K562 (cell line): ENCODE data around the gene MBOAT7. TPM values are rescaled to one million over a fixed set of nuclear protein-coding genes. Genes with fewer than 3 reads are reported as not detected.

Experiments
- ARHGAP35 ChIP-seq: fragments of 450-650 bp; IDR thresholded peaks from 2 replicates; pipeline ENCODE4 v1.6.1; 2018; ENCODE audit not compliant: partially characterized antibody
- CC2D1A ChIP-seq: fragments of 450-650 bp; IDR thresholded peaks from 2 replicates; pipeline ENCODE4 v1.6.1; 2017; ENCODE audit warnings: mild to moderate bottlenecking
- CEBPB ChIP-seq: fragments of 450-650 bp; IDR thresholded peaks from 2 replicates; pipeline ENCODE4 v1.6.1; 2016; ENCODE audit warnings: missing genetic modification characterization, missing compliant biosample characterization
- CSDE1 ChIP-seq, 2 experiments: fragments of 450-650 bp; IDR thresholded peaks; 2 replicates each; pipeline ENCODE4 v1.6.1; 2016; ENCODE audit warnings: mild to moderate bottlenecking in 1 of 2
- FIP1L1 ChIP-seq: fragments of 200-400 bp; formaldehyde crosslinking; IDR thresholded peaks from 2 replicates; pipeline ENCODE4 v1.6.1; 2018; ENCODE audit warnings: mild to moderate bottlenecking, low read depth, low read length; ENCODE audit not compliant: poor library complexity, severe bottlenecking
- FOXA3 ChIP-seq, 2 experiments: fragments of 450-650 bp in 1 of 2; sonication (generic) in 1 of 2; formaldehyde crosslinking; IDR thresholded peaks in 1 of 2; conservative IDR thresholded peaks in 1 of 2; 2 replicates each; pipeline versions ENCODE4 v1.4.0 to v1.8.0; 2020 to 2022; ENCODE audit warnings: mild to moderate bottlenecking in 2 of 2, missing genetic modification reagents in 1 of 2
- GTF2E2 ChIP-seq: fragments of 200-800 bp; sonication (Bioruptor generic); IDR thresholded peaks from 2 replicates; pipeline ENCODE4 v1.6.1; 2016; ENCODE audit warnings: missing genetic modification characterization, missing compliant biosample characterization
- GTF2F1 ChIP-seq: IDR thresholded peaks from 2 replicates; pipeline ENCODE4 v1.6.1; 2011; ENCODE audit warnings: low read depth, low read length, improper control_type of control experiment
- HIVEP1 ChIP-seq: fragments of 250-450 bp; sonication (Bioruptor Pico); IDR thresholded peaks from 2 replicates; pipeline ENCODE4 v1.4.0; 2020; ENCODE audit warnings: mild to moderate bottlenecking
- MEF2A ChIP-seq: IDR thresholded peaks from 2 replicates; pipeline ENCODE4 v1.6.1; 2011; ENCODE audit warnings: low read depth, mild to moderate bottlenecking, low read length, moderate library complexity; ENCODE audit not compliant: control insufficient read depth
- MYC ChIP-seq, 2 experiments: fragments of 250-450 bp in 1 of 2; sonication (Bioruptor Pico) in 1 of 2; IDR thresholded peaks; 2 replicates each; pipeline versions ENCODE4 v1.5.1 to v1.6.1; 2012 to 2021; ENCODE audit warnings: low read depth in 2 of 2, borderline replicate concordance in 1 of 2, improper control_type of control experiment in 1 of 2, low read length in 1 of 2, mild to moderate bottlenecking in 1 of 2, moderate library complexity in 1 of 2
- NCOA2 ChIP-seq, 2 experiments: fragments of 450-650 bp; IDR thresholded peaks; 2 replicates each; pipeline ENCODE4 v1.6.1; 2018; ENCODE audit warnings: mild to moderate bottlenecking in 2 of 2, moderate library complexity in 1 of 2; ENCODE audit not compliant: partially characterized antibody in 2 of 2
- NR1H2 ChIP-seq: sonication (generic); formaldehyde crosslinking; IDR thresholded peaks from 2 replicates; pipeline ENCODE4 v1.4.0; 2020; ENCODE audit warnings: mild to moderate bottlenecking, missing genetic modification reagents
- PRPF4 ChIP-seq: fragments of 200-400 bp; formaldehyde crosslinking; IDR thresholded peaks from one replicate; pipeline ENCODE4 v1.6.1; 2017; ENCODE audit warnings: low read length, low read depth, mild to moderate bottlenecking; ENCODE audit not compliant: insufficient read depth, poor library complexity, severe bottlenecking
- RB1 ChIP-seq: fragments of 450-650 bp; IDR thresholded peaks from 2 replicates; pipeline ENCODE4 v1.6.1; 2017; ENCODE audit warnings: low read depth, mild to moderate bottlenecking
- TAF1 ChIP-seq: IDR thresholded peaks from 2 replicates; pipeline ENCODE4 v1.6.1; 2011; ENCODE audit warnings: mild to moderate bottlenecking, low read length, moderate library complexity; ENCODE audit not compliant: insufficient read depth, control insufficient read depth, severe bottlenecking; ENCODE audit errors: extremely low read depth
- TAF7 ChIP-seq: fragments of 450-650 bp; IDR thresholded peaks from 2 replicates; pipeline ENCODE4 v1.6.1; 2016; ENCODE audit warnings: missing genetic modification characterization, missing compliant biosample characterization
- TAF9B ChIP-seq: fragments of 450-650 bp; IDR thresholded peaks from 2 replicates; pipeline ENCODE4 v1.6.1; 2018; ENCODE audit warnings: mild to moderate bottlenecking; ENCODE audit not compliant: partially characterized antibody
- TGIF2 ChIP-seq: sonication (generic); formaldehyde crosslinking; IDR thresholded peaks from 2 replicates; pipeline ENCODE4 v1.8.1; 2022; ENCODE audit warnings: mild to moderate bottlenecking, missing genetic modification reagents, moderate library complexity
- ZNF253 ChIP-seq: fragments of 250-450 bp; sonication (Bioruptor Pico); conservative IDR thresholded peaks from 2 replicates; pipeline ENCODE4 v1.6.1; 2021; ENCODE audit warnings: mild to moderate bottlenecking
- ZNF584 ChIP-seq: fragments of 200-800 bp; sonication (Bioruptor generic); IDR thresholded peaks from 2 replicates; pipeline ENCODE4 v1.6.1; 2016; ENCODE audit warnings: low read depth, mild to moderate bottlenecking, missing genetic modification characterization, missing compliant biosample characterization
- ZNF77 ChIP-seq: fragments of 250-450 bp; sonication (Bioruptor Pico); IDR thresholded peaks from 2 replicates; pipeline ENCODE4 v1.5.0; 2020
- polyA plus RNA-seq, 8 experiments: library from polyadenylated mRNA; depleted of rRNA in 4 of 8; stranded (reverse) in 5 of 8; unstranded in 3 of 8; fragments of >200 nt; fragmentation: Nextera tagmentation in 2 of 8; fragmentation: Illumina TruSeq in 1 of 8; extraction: Ambion mirVana in 2 of 8; extraction: Trizol in 1 of 8; gene quantifications; 2 replicates each; pipeline versions ENCODE4 v1.2.1 to v1.2.3, GENCODE V29; 2011 to 2014; ENCODE audit warnings: inconsistent platforms in 1 of 8, missing spikeins in 1 of 8
- total RNA-seq, 7 experiments: library from RNA; depleted of rRNA in 6 of 7; stranded (reverse); fragments of >200 nt in 6 of 7; fragmentation: Illumina TruSeq in 2 of 7; extraction: Trizol in 2 of 7; gene quantifications; 2 replicates each; pipeline versions ENCODE4 v1.2.1 to v1.2.3, GENCODE V29; 2011 to 2021; ENCODE audit warnings: low replicate concordance in 1 of 7
- TF ChIP-seq, protein P1 (sequence below): fragments of 450-650 bp; formaldehyde crosslinking; IDR thresholded peaks from 2 replicates; pipeline ENCODE4 v1.4.0; 2022; ENCODE audit warnings: missing genetic modification characterization
- TF ChIP-seq, protein P2 (sequence below), 2 experiments: fragments of 450-650 bp in 1 of 2; sonication (generic) in 1 of 2; formaldehyde crosslinking; conservative IDR thresholded peaks; 2 replicates each; pipeline versions ENCODE4 v1.4.0 to v1.8.1; 2020 to 2022; ENCODE audit warnings: mild to moderate bottlenecking in 1 of 2, missing genetic modification reagents in 1 of 2
- TF ChIP-seq, protein P3 (sequence below): fragments of 250-450 bp; sonication (Bioruptor Pico); IDR thresholded peaks from 2 replicates; pipeline ENCODE4 v1.8.0; 2022; ENCODE audit warnings: moderate library complexity, mild to moderate bottlenecking, inconsistent platforms

The MBOAT7 gene
- total and polyA plus RNA-seq, 9 of the 15 experiments (the other 6 are each of a cell fraction or from before 2014, with no cell fraction given) = 1.4 to 153 (median 56.1) TPM

DNA sequence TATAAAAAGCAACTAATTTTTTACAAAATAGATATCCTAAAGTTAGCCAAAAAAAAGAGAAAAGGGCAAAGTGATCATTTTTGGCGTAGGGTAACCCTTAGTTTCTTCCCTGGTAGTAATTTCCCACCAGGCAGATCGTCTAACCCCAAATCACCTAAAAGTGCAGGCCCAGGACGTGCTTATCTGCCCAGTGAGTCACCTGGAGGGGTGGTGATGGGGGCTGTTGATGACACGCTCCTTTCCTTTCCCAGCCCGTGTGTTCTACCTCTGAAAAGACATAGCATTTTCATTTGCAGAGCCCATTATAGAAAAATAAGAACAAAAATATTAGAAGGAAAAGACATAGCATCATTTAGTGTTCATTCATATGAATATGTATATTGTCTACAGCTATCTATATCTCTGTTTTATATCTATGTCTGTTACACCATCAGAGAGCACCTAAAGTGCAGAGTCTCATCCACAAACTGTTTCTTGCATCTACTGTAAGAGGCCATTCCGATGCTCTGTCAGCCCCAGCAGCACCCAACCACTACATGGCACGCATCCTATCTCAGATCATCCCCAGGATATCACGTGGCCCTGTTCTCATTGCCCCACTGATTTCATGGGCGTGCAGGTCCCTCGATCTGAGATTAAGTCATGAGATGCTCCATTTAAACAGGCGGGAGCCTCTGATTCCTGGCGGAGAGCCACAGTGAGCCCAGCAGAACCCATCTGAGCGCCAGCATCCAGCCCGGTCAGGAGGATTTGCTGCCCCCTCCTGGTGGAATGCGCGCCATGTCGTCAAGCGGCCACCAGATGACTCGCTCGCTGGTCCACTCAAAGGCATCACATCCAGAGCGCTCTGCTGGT lies 41.9 kb upstream of the MBOAT7 start (continued):
- TF ChIP-seq, protein P1, sequence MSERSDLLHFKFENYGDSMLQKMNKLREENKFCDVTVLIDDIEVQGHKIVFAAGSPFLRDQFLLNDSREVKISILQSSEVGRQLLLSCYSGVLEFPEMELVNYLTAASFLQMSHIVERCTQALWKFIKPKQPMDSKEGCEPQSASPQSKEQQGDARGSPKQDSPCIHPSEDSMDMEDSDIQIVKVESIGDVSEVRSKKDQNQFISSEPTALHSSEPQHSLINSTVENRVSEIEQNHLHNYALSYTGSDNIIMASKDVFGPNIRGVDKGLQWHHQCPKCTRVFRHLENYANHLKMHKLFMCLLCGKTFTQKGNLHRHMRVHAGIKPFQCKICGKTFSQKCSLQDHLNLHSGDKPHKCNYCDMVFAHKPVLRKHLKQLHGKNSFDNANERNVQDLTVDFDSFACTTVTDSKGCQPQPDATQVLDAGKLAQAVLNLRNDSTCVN (CRISPR knock-in tag) = no peak
- no peak for TF ChIP-seq FOXA3 (CRISPR knock-in tag; conservative IDR thresholded peaks at IDR 0.05 in 1 of 2, IDR thresholded peaks at IDR 0.05 in 1 of 2)
- no peak for TF ChIP-seq TAF7 (tag)
- no peak for TF ChIP-seq HIVEP1 (CRISPR knock-in tag)
- TF ChIP-seq RB1 = peak; percentile 83
- no peak for TF ChIP-seq MYC (IDR thresholded peaks at IDR 0.05; ENCODE audit: low read depth, low read length)
- no peak for TF ChIP-seq MYC (CRISPR knock-in tag; IDR thresholded peaks at IDR 0.05; ENCODE audit: borderline replicate concordance, low read depth)
- TF ChIP-seq PRPF4 = no peak
- peak; percentile 91 for TF ChIP-seq CC2D1A
- no peak for TF ChIP-seq TGIF2 (CRISPR knock-in tag)
- TF ChIP-seq CSDE1 (IDR thresholded peaks at IDR 0.05) = no peak
- no peak for TF ChIP-seq MEF2A
- no peak for TF ChIP-seq TAF1
- TF ChIP-seq ARHGAP35 = no peak
- no peak for TF ChIP-seq CEBPB (tag)
- no peak for TF ChIP-seq TAF9B
- no peak for TF ChIP-seq ZNF77 (CRISPR knock-in tag)
- no peak for TF ChIP-seq ZNF253 (CRISPR knock-in tag)
- TF ChIP-seq FIP1L1 = no peak
- TF ChIP-seq GTF2E2 = no peak
- TF ChIP-seq GTF2F1 = no peak
- TF ChIP-seq, protein P2, sequence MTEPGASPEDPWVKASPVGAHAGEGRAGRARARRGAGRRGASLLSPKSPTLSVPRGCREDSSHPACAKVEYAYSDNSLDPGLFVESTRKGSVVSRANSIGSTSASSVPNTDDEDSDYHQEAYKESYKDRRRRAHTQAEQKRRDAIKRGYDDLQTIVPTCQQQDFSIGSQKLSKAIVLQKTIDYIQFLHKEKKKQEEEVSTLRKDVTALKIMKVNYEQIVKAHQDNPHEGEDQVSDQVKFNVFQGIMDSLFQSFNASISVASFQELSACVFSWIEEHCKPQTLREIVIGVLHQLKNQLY (CRISPR knock-in tag; conservative IDR thresholded peaks at IDR 0.05) = no peak
- TF ChIP-seq NR1H2 (CRISPR knock-in tag) = no peak
- TF ChIP-seq, protein P3, sequence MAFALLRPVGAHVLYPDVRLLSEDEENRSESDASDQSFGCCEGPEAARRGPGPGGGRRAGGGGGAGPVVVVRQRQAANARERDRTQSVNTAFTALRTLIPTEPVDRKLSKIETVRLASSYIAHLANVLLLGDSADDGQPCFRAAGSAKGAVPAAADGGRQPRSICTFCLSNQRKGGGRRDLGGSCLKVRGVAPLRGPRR = no peak
- no peak for TF ChIP-seq NCOA2 (IDR thresholded peaks at IDR 0.05; ENCODE audit: partially characterized antibody in 2 of 2)
- no peak for TF ChIP-seq ZNF584
